Measurements from ENCODE around the gene CDK5RAP3. TPM values are rescaled to one million over a fixed set of nuclear protein-coding genes. Genes with fewer than 3 reads are reported as not detected.
A peak's percentile ranks its signal among the peaks of the same experiment; 100 is the strongest.

Gene CDK5RAP3
- total and polyA plus RNA-seq, 2 of the 13 experiments (the other 11 are each of a cell fraction or from before 2014, with no cell fraction given), result 128 to 154 TPM

DNA sequence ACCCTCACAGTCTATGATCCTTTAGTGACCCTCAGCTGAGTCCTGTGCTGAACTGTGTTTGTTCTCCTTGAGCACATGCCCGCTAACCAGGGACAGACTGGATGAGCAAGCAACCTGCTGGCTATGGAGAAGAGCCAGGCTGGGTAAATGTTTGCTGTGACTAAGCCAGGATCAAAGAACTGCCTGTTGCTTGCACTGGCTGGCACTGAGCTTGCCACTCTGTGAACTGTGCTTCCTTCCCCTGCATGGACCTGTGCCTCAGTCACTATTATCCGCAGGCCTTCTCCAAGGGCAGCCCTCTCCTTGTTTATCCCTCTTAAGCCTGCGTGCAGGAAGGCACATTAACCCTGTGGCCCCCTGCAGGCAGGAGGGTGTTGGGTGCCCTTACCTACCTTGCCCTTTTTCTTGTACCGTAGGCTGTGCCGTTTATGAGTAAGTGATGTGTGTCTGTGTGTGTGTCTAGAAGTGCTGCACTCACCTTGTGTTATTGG lies 22.2 kb upstream of the CDK5RAP3 start (continued):
- peak; percentile 81 for TF ChIP-seq ARID5B (CRISPR knock-in tag; IDR thresholded peaks at IDR 0.05)
- peak; percentile 15; the same call in 1 of the 2 replicates for TF ChIP-seq TBX3 (IDR thresholded peaks at IDR 0.05; ENCODE audit: borderline replicate concordance)
- TF ChIP-seq SOX5 (CRISPR knock-in tag; IDR thresholded peaks at IDR 0.05; ENCODE audit: borderline replicate concordance), result peak; percentile 61
- TF ChIP-seq, protein P1, sequence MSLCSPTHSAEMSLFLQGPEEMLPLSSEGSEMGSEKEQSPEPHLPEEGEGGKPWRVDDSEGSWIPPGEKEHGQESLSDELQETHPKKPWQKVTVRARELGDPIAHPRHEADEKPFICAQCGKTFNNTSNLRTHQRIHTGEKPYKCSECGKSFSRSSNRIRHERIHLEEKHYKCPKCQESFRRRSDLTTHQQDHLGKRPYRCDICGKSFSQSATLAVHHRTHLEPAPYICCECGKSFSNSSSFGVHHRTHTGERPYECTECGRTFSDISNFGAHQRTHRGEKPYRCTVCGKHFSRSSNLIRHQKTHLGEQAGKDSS (CRISPR knock-in tag; IDR thresholded peaks at IDR 0.05; ENCODE audit: borderline replicate concordance, low read depth), result no peak; the same call in 1 of the 2 replicates
- TF ChIP-seq, protein P2, sequence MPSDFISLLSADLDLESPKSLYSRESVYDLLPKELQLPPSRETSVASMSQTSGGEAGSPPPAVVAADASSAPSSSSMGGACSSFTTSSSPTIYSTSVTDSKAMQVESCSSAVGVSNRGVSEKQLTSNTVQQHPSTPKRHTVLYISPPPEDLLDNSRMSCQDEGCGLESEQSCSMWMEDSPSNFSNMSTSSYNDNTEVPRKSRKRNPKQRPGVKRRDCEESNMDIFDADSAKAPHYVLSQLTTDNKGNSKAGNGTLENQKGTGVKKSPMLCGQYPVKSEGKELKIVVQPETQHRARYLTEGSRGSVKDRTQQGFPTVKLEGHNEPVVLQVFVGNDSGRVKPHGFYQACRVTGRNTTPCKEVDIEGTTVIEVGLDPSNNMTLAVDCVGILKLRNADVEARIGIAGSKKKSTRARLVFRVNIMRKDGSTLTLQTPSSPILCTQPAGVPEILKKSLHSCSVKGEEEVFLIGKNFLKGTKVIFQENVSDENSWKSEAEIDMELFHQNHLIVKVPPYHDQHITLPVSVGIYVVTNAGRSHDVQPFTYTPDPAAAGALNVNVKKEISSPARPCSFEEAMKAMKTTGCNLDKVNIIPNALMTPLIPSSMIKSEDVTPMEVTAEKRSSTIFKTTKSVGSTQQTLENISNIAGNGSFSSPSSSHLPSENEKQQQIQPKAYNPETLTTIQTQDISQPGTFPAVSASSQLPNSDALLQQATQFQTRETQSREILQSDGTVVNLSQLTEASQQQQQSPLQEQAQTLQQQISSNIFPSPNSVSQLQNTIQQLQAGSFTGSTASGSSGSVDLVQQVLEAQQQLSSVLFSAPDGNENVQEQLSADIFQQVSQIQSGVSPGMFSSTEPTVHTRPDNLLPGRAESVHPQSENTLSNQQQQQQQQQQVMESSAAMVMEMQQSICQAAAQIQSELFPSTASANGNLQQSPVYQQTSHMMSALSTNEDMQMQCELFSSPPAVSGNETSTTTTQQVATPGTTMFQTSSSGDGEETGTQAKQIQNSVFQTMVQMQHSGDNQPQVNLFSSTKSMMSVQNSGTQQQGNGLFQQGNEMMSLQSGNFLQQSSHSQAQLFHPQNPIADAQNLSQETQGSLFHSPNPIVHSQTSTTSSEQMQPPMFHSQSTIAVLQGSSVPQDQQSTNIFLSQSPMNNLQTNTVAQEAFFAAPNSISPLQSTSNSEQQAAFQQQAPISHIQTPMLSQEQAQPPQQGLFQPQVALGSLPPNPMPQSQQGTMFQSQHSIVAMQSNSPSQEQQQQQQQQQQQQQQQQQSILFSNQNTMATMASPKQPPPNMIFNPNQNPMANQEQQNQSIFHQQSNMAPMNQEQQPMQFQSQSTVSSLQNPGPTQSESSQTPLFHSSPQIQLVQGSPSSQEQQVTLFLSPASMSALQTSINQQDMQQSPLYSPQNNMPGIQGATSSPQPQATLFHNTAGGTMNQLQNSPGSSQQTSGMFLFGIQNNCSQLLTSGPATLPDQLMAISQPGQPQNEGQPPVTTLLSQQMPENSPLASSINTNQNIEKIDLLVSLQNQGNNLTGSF (CRISPR knock-in tag; IDR thresholded peaks at IDR 0.05), result peak; percentile 57; the same call in 1 of the 2 replicates
- TF ChIP-seq SETDB1 (CRISPR knock-in tag; IDR thresholded peaks at IDR 0.05; ENCODE audit: borderline replicate concordance), result no peak
- peak; percentile 47; the same call in 1 of the 2 replicates for TF ChIP-seq CREM (IDR thresholded peaks at IDR 0.05)
- no peak for TF ChIP-seq CREM (CRISPR knock-in tag; IDR thresholded peaks at IDR 0.05)
- TF ChIP-seq NCOA2 (CRISPR knock-in tag; IDR thresholded peaks at IDR 0.05), result peak; percentile 69
- TF ChIP-seq ZNF891 (CRISPR knock-in tag; IDR thresholded peaks at IDR 0.05), result no peak
- no peak for TF ChIP-seq ZNF383 (CRISPR knock-in tag; IDR thresholded peaks at IDR 0.05; ENCODE audit: borderline replicate concordance)
- peak; percentile 100 for TF ChIP-seq HIC2 (CRISPR knock-in tag; IDR thresholded peaks at IDR 0.05; ENCODE audit: low read depth)
- TF ChIP-seq TGIF2 (CRISPR knock-in tag; IDR thresholded peaks at IDR 0.05), result 0 out of 2 replicates have a peak, but pooled peaks have one; percentile 16
- TF ChIP-seq TFDP2 (CRISPR knock-in tag; IDR thresholded peaks at IDR 0.05), result no peak
- 0 out of 2 replicates have a peak, but pooled peaks have one; percentile 60 for TF ChIP-seq JUN (CRISPR knock-in tag; IDR thresholded peaks at IDR 0.05)
- no peak for TF ChIP-seq NONO (IDR thresholded peaks at IDR 0.05)
- TF ChIP-seq NONO (CRISPR knock-in tag; conservative IDR thresholded peaks at IDR 0.05), result peak; percentile 28; the same call in 1 of the 2 replicates
